Small intestine (tissue), 7 donors: ENCODE measurements around the gene TMEM132E. TPM values are rescaled to one million over a fixed set of nuclear protein-coding genes. Genes with fewer than 3 reads are reported as not detected.

Source experiments
- DNase-seq, 2 donors: peaks; one replicate each; pipeline versions ENCODE4 v3.0.0 to v3.0.0-alpha.2; 2013
- FAIRE-seq: peaks from 2 replicates; lab custom pipeline; 2012; peaks lifted over from hg19 to GRCh38; lab: Jason Lieb, UNC
- H3K27ac ChIP-seq, 3 donors: one replicate each; pipeline ENCODE4 v1.5.1; 2013; ENCODE audit warnings: low read length in 2 of 3, mild to moderate bottlenecking in 2 of 3, control low read depth in 1 of 3, inconsistent platforms in 1 of 3, low read depth in 1 of 3, moderate library complexity in 1 of 3
- H3K27me3 ChIP-seq, 3 donors: one replicate each; pipeline ENCODE4 v1.6.1; 2013; ENCODE audit warnings: low read length in 3 of 3, inconsistent platforms in 1 of 3; ENCODE audit not compliant: control insufficient read depth in 3 of 3, insufficient read depth in 3 of 3
- H3K36me3 ChIP-seq, 3 donors: one replicate each; pipeline ENCODE4 v1.6.1; 2013; ENCODE audit warnings: low read length in 3 of 3, inconsistent platforms in 1 of 3, low read depth in 1 of 3, mild to moderate bottlenecking in 1 of 3, moderate library complexity in 1 of 3; ENCODE audit not compliant: control insufficient read depth in 3 of 3, insufficient read depth in 2 of 3
- H3K4me1 ChIP-seq, 3 donors: one replicate each; pipeline ENCODE4 v1.6.1; 2013; ENCODE audit warnings: low read length in 2 of 3, inconsistent platforms in 1 of 3, low read depth in 1 of 3, mild to moderate bottlenecking in 1 of 3, moderate library complexity in 1 of 3; ENCODE audit not compliant: control insufficient read depth in 3 of 3, insufficient read depth in 2 of 3
- H3K4me3 ChIP-seq, 3 donors: one replicate each; pipeline ENCODE4 v1.5.1; 2013; ENCODE audit warnings: low read length in 3 of 3, control low read depth in 1 of 3, inconsistent platforms in 1 of 3, low read depth in 1 of 3, mild to moderate bottlenecking in 1 of 3, moderate library complexity in 1 of 3
- H3K9me3 ChIP-seq, 2 donors: one replicate each; pipeline ENCODE4 v1.6.1; 2013; ENCODE audit warnings: low read depth in 1 of 2, low read length in 1 of 2; ENCODE audit not compliant: control insufficient read depth in 2 of 2, insufficient read depth in 1 of 2
- WGBS, 3 donors: extraction: QIAGEN DNeasy Blood & Tissue Kit; methylation state at CpG; one replicate each; pipeline ENCODE4 v1.1.7; 2013; 5-methylcytosine and 5-hydroxymethylcytosine counted together
- polyA plus RNA-seq, 4 donors: library from polyadenylated mRNA; stranded (reverse) in 3 of 4; unstranded in 1 of 4; fragments of 200-250 nt in 3 of 4; fragments of 120-200 nt in 1 of 4; gene quantifications; one replicate each; pipeline versions ENCODE4 v1.2.1 to v1.2.3, GENCODE V29; 2013
- donor health status: healthy with polysubstance abuse.
- donor health status: control.
- donor health status: control.
- donor health status: Bipolar disorder and iron deficiency.
- donor health status: healthy.

The TMEM132E gene
- polyA plus RNA-seq, 4 donors, result 0.07 to 9.2 (median 3.9) TPM

- WGBS, 3 donors, result 56 to 81% (median 76%) methylated on average over 1 of the region's 1 CpG
- no peak for FAIRE-seq
Measured at GRCh38 chr17:34565713-34566112, 13.7 kb upstream of the TMEM132E start.

GRCh38 chr17:34566201-34566600 lies 13.2 kb upstream of the TMEM132E start:
- FAIRE-seq (no peak), DNase-seq (no peak)
- H3K9me3 ChIP-seq, result no peaks in the 10 kb centered on the region
- WGBS, 3 donors, result 77 to 86% (median 82%) methylated on average over 4 of the region's 4 CpGs
- H3K4me1 ChIP-seq, result no peaks in the 10 kb centered on the region
- H3K36me3 ChIP-seq, result no peaks in the 10 kb centered on the region
- H3K27me3 ChIP-seq, result peaks cover 0 to 10% (median 7%) of the 10 kb centered on the region in 3 donors
- no peak overlapping the region for H3K27ac ChIP-seq
- no peak overlapping the region for H3K4me3 ChIP-seq

More at GRCh38 chr17:34565713-34566112, 13.7 kb upstream of the TMEM132E start:
- Histone ChIP-seq H3K36me3 (no peaks in the 10 kb centered on the region), H3K9me3 (no peaks in the 10 kb centered on the region), H3K27ac (no peak overlapping the region), H3K4me1 (no peaks in the 10 kb centered on the region), H3K27me3 (peaks cover 0 to 10% (median 6%) of the 10 kb centered on the region in 3 donors), H3K4me3 (no peak overlapping the region)
- DNase-seq, result no peak

- Histone ChIP-seq H3K4me1 (no peaks in the 10 kb centered on the region), H3K4me3 (no peak overlapping the region), H3K36me3 (no peaks in the 10 kb centered on the region), H3K27me3 (peaks cover 0 to 12% (median 10%) of the 10 kb centered on the region in 3 donors), H3K9me3 (no peaks in the 10 kb centered on the region), H3K27ac (no peak overlapping the region)
- 80 to 86% (median 82%) methylated on average over 2 of the region's 2 CpGs for WGBS, 3 donors
- no peak for FAIRE-seq
- DNase-seq, result no peak
Measured at GRCh38 chr17:34566873-34567272, 12.5 kb upstream of the TMEM132E start.

- H3K27me3 ChIP-seq, result peaks cover 0 to 12% (median 10%) of the 10 kb centered on the region in 3 donors
- no peak for FAIRE-seq
Measured at GRCh38 chr17:34567691-34568465, 11.5 kb upstream of the TMEM132E start.

GRCh38 chr17:34568953-34569352 lies 10.4 kb upstream of the TMEM132E start:
- H3K27ac ChIP-seq, result no peak overlapping the region
- no peak overlapping the region for H3K4me3 ChIP-seq
- 62 to 78% (median 65%) methylated on average over 6 of the region's 6 CpGs for WGBS, 3 donors
- peaks cover 0 to 12% (median 10%) of the 10 kb centered on the region in 3 donors for H3K27me3 ChIP-seq
- no peaks in the 10 kb centered on the region for H3K9me3 ChIP-seq
- DNase-seq, result no peak
- no peaks in the 10 kb centered on the region for H3K4me1 ChIP-seq
- FAIRE-seq, result no peak
- no peaks in the 10 kb centered on the region for H3K36me3 ChIP-seq

More at GRCh38 chr17:34567691-34568465, 11.5 kb upstream of the TMEM132E start:
- Histone ChIP-seq H3K4me1 (no peaks in the 10 kb centered on the region), H3K9me3 (no peaks in the 10 kb centered on the region), H3K27ac (no peak overlapping the region), H3K4me3 (no peak overlapping the region), H3K36me3 (no peaks in the 10 kb centered on the region)
- DNase-seq, result no peak
- 46 to 55% (median 54%) methylated on average over 11 of the region's 11 CpGs for WGBS, 3 donors

GRCh38 chr17:34569591-34569990 lies 9.8 kb upstream of the TMEM132E start:
- H3K4me3 ChIP-seq, result no peak overlapping the region
- no peaks in the 10 kb centered on the region for H3K36me3 ChIP-seq
- WGBS, 3 donors, result 37 to 49% (median 43%) methylated on average over 2 of the region's 2 CpGs
- H3K9me3 ChIP-seq, result no peaks in the 10 kb centered on the region
- FAIRE-seq, result no peak
- DNase-seq, result no peak
- peaks cover 0 to 12% (median 10%) of the 10 kb centered on the region in 3 donors for H3K27me3 ChIP-seq
- no peak overlapping the region for H3K27ac ChIP-seq
- H3K4me1 ChIP-seq, result no peaks in the 10 kb centered on the region

GRCh38 chr17:34570506-34570905 lies 8.9 kb upstream of the TMEM132E start:
- Histone ChIP-seq H3K9me3 (peaks cover 0 to 3% of the 10 kb centered on the region in 2 donors), H3K4me3 (no peak overlapping the region), H3K36me3 (no peaks in the 10 kb centered on the region), H3K27ac (no peak overlapping the region), H3K4me1 (no peaks in the 10 kb centered on the region), H3K27me3 (peaks cover 0 to 11% (median 10%) of the 10 kb centered on the region in 3 donors)
- no peak for DNase-seq
- WGBS, 3 donors, result 24 to 27% (median 24%) methylated on average over 2 of the region's 2 CpGs
- FAIRE-seq, result no peak

GRCh38 chr17:34571428-34572130 lies 7.8 kb upstream of the TMEM132E start:
- peaks cover 0 to 21% (median 10%) of the 10 kb centered on the region in 3 donors for H3K27me3 ChIP-seq
- H3K4me3 ChIP-seq, result no peak overlapping the region
- no peak for FAIRE-seq
- no peaks in the 10 kb centered on the region for H3K36me3 ChIP-seq
- no peaks in the 10 kb centered on the region for H3K4me1 ChIP-seq
- no peak overlapping the region for H3K27ac ChIP-seq
- DNase-seq, result no peak
- peaks cover 0 to 3% of the 10 kb centered on the region in 2 donors for H3K9me3 ChIP-seq
- WGBS, 3 donors, result 45 to 61% (median 56%) methylated on average over 12 of the region's 12 CpGs
